K562 (cell line): Measurements from ENCODE around the gene NEDD9. TPM values are rescaled to one million over a fixed set of nuclear protein-coding genes. Genes with fewer than 3 reads are reported as not detected.

Source experiments
- ARID1B ChIP-seq: fragments of 450-650 bp; IDR thresholded peaks from 2 replicates; pipeline ENCODE4 v1.6.1; 2016; ENCODE audit warnings: antibody characterized with exemption, mild to moderate bottlenecking, inconsistent platforms
- ARNT ChIP-seq, 2 experiments: fragments of 450-650 bp; IDR thresholded peaks; 2 replicates each; pipeline ENCODE4 v1.6.1; 2016; ENCODE audit warnings: mild to moderate bottlenecking in 1 of 2
- CBFA2T3 ChIP-seq: fragments of 450-650 bp; IDR thresholded peaks from 2 replicates; pipeline ENCODE4 v1.6.1; 2017
- CBFB ChIP-seq: sonication (generic); formaldehyde crosslinking; IDR thresholded peaks from 2 replicates; pipeline ENCODE4 v1.4.0; 2020; ENCODE audit warnings: mild to moderate bottlenecking, missing genetic modification reagents
- CXXC5 ChIP-seq: fragments of 250-450 bp; sonication (Bioruptor Pico); IDR thresholded peaks from 2 replicates; pipeline ENCODE4 v1.8.0; 2022; ENCODE audit warnings: inconsistent platforms, mild to moderate bottlenecking, moderate library complexity
- FOXJ3 ChIP-seq: sonication (generic); formaldehyde crosslinking; IDR thresholded peaks from 2 replicates; pipeline ENCODE4 v1.4.0; 2020; ENCODE audit warnings: mild to moderate bottlenecking, missing genetic modification reagents
- GABPA ChIP-seq: fragments of 200-800 bp; sonication (Bioruptor generic); conservative IDR thresholded peaks from 2 replicates; pipeline ENCODE4 v1.6.1; 2016; ENCODE audit warnings: low read depth, missing genetic modification characterization, missing compliant biosample characterization
- HDAC8 ChIP-seq: fragments of 450-650 bp; IDR thresholded peaks from 2 replicates; pipeline ENCODE4 v1.6.1; 2016; ENCODE audit warnings: mild to moderate bottlenecking, missing genetic modification characterization, moderate library complexity, missing compliant biosample characterization
- HNRNPLL ChIP-seq: fragments of 200-400 bp; formaldehyde crosslinking; IDR thresholded peaks from 2 replicates; pipeline ENCODE4 v1.6.1; 2017; ENCODE audit warnings: low read length, low read depth, mild to moderate bottlenecking; ENCODE audit not compliant: poor library complexity, severe bottlenecking
- KLF6 ChIP-seq: fragments of 250-450 bp; sonication (Bioruptor Pico); IDR thresholded peaks from 2 replicates; pipeline ENCODE4 v1.4.0; 2020; ENCODE audit warnings: mild to moderate bottlenecking, moderate library complexity, borderline replicate concordance
- LEF1 ChIP-seq: fragments of 450-650 bp; IDR thresholded peaks from 2 replicates; pipeline ENCODE4 v1.6.1; 2016; ENCODE audit warnings: mild to moderate bottlenecking
- MCM5 ChIP-seq: fragments of 450-650 bp; IDR thresholded peaks from 2 replicates; pipeline ENCODE4 v1.6.1; 2016; ENCODE audit warnings: low read depth
- MCM7 ChIP-seq, 2 experiments: fragments of 450-650 bp; IDR thresholded peaks; 2 replicates each; pipeline ENCODE4 v1.6.1; 2016 to 2018
- MEF2D ChIP-seq: conservative IDR thresholded peaks from 2 replicates; pipeline ENCODE4 v1.6.1; 2016; ENCODE audit warnings: low read depth, missing genetic modification characterization, missing compliant biosample characterization
- MNT ChIP-seq, 2 experiments: fragments of 450-650 bp; conservative IDR thresholded peaks; 2 replicates each; pipeline ENCODE4 v1.6.1; 2017; ENCODE audit warnings: mild to moderate bottlenecking in 2 of 2, moderate library complexity in 2 of 2
- MTA2 ChIP-seq: fragments of 450-650 bp; IDR thresholded peaks from 2 replicates; pipeline ENCODE4 v1.6.1; 2016; ENCODE audit warnings: low read depth
- PBX2 ChIP-seq, 2 experiments: IDR thresholded peaks in 1 of 2; conservative IDR thresholded peaks in 1 of 2; 2 replicates each; pipeline ENCODE4 v1.6.1; 2016; ENCODE audit warnings: low read depth in 2 of 2, mild to moderate bottlenecking in 1 of 2, missing compliant biosample characterization in 1 of 2, missing genetic modification characterization in 1 of 2, moderate library complexity in 1 of 2
- POLR3A ChIP-seq: IDR thresholded peaks from 2 replicates; pipeline ENCODE4 v1.6.1; 2011; ENCODE audit warnings: borderline replicate concordance, mild to moderate bottlenecking, moderate library complexity; ENCODE audit not compliant: insufficient read length, insufficient read depth; ENCODE audit errors: extremely low read depth
- SP1 ChIP-seq: sonication (generic); formaldehyde crosslinking; IDR thresholded peaks from 2 replicates; pipeline ENCODE4 v1.8.1; 2022; ENCODE audit warnings: mild to moderate bottlenecking, missing genetic modification reagents
- TAF9B ChIP-seq: fragments of 450-650 bp; IDR thresholded peaks from 2 replicates; pipeline ENCODE4 v1.6.1; 2018; ENCODE audit warnings: mild to moderate bottlenecking; ENCODE audit not compliant: partially characterized antibody
- TRIM24 ChIP-seq, 2 experiments: fragments of 450-650 bp; IDR thresholded peaks; 2 replicates each; pipeline ENCODE4 v1.6.1; 2016
- ZBTB12 ChIP-seq: fragments of 250-450 bp; sonication (Bioruptor Pico); IDR thresholded peaks from 2 replicates; pipeline ENCODE4 v1.4.0; 2020
- ZNF507 ChIP-seq: conservative IDR thresholded peaks from 2 replicates; pipeline ENCODE4 v1.6.1; 2017; ENCODE audit warnings: missing genetic modification characterization, missing compliant biosample characterization
- polyA plus RNA-seq, 8 experiments: library from polyadenylated mRNA; depleted of rRNA in 4 of 8; stranded (reverse) in 5 of 8; unstranded in 3 of 8; fragments of >200 nt; fragmentation: Nextera tagmentation in 2 of 8; fragmentation: Illumina TruSeq in 1 of 8; extraction: Ambion mirVana in 2 of 8; extraction: Trizol in 1 of 8; gene quantifications; 2 replicates each; pipeline versions ENCODE4 v1.2.1 to v1.2.3, GENCODE V29; 2011 to 2014; ENCODE audit warnings: inconsistent platforms in 1 of 8, missing spikeins in 1 of 8
- total RNA-seq, 7 experiments: library from RNA; depleted of rRNA in 6 of 7; stranded (reverse); fragments of >200 nt in 6 of 7; fragmentation: Illumina TruSeq in 2 of 7; extraction: Trizol in 2 of 7; gene quantifications; 2 replicates each; pipeline versions ENCODE4 v1.2.1 to v1.2.3, GENCODE V29; 2011 to 2021; ENCODE audit warnings: low replicate concordance in 1 of 7

Gene NEDD9
- total and polyA plus RNA-seq, 9 of the 15 experiments (the other 6 are each of a cell fraction or from before 2014, with no cell fraction given): 0.04 to 0.18 (median 0.15) TPM; not detected in 6

GRCh38 chr6:11143394-11144371, 88.8 kb downstream of the NEDD9 start (continued):
- no peak for TF ChIP-seq FOXJ3 (CRISPR knock-in tag)
- TF ChIP-seq MEF2D: peak; percentile 62; the same call in 1 of the 2 replicates
- TF ChIP-seq ZNF507 (tag): no peak
- no peak for TF ChIP-seq POLR3A
- no peak for TF ChIP-seq CBFB
- TF ChIP-seq GABPA (tag): 0 out of 2 replicates have a peak, but pooled peaks have one; percentile 26
- TF ChIP-seq MCM5: no peak
- peak; percentile 53; the same call in 1 of the 2 replicates for TF ChIP-seq LEF1
- 0 out of 2 replicates have a peak, but pooled peaks have one; percentile 35 for TF ChIP-seq SP1 (CRISPR knock-in tag)
- peak; percentile 65 to 81; a peak in 2 of 4 replicates for TF ChIP-seq ARNT (IDR thresholded peaks at IDR 0.05)
- TF ChIP-seq CBFA2T3: peak; percentile 65
- TF ChIP-seq ARID1B: peak; percentile 92
- 0 out of 2 replicates have a peak, but pooled peaks have one; percentile 53 for TF ChIP-seq MTA2
- TF ChIP-seq ZBTB12 (CRISPR knock-in tag): peak; percentile 68
- no peak for TF ChIP-seq MCM7 (IDR thresholded peaks at IDR 0.05)
- peak; percentile 59 for TF ChIP-seq TAF9B
- TF ChIP-seq HNRNPLL: peak; percentile 86
- peak; percentile 64; the same call in 1 of the 2 replicates for TF ChIP-seq HDAC8 (tag)
- peak; percentile 98 for TF ChIP-seq TRIM24 (IDR thresholded peaks at IDR 0.05)
- no peak for TF ChIP-seq KLF6 (CRISPR knock-in tag)
- TF ChIP-seq MNT (conservative IDR thresholded peaks at IDR 0.05): peak; percentile 57 to 79
- TF ChIP-seq CXXC5: peak; percentile 43; the same call in 1 of the 2 replicates
- no peak for TF ChIP-seq PBX2 (CRISPR knock-in tag; IDR thresholded peaks at IDR 0.05; ENCODE audit: low read depth)
- peak; percentile 85 for TF ChIP-seq PBX2 (tag; conservative IDR thresholded peaks at IDR 0.05; ENCODE audit: low read depth)
